K562 (cell line): ENCODE data around the gene PARD3. TPM values are rescaled to one million over a fixed set of nuclear protein-coding genes. Genes with fewer than 3 reads are reported as not detected.

ENCODE experiments used
- ATAC-seq: fragments of 200-7000 bp; cut with Tn5 transposase; 3 replicates; pipeline ENCODE4 v1.9.1; 2020; ENCODE audit warnings: moderate library complexity
- BruUV-seq: library from RNA; stranded (reverse); fragments of 400-500 nt; replicated peaks from 2 replicates; lab custom pipeline; 2021; lab: Mats Ljungman, UMichigan
- CTCF ChIA-PET: fragments of 300-600 bp; formaldehyde crosslinking; extraction: SDS; loops from one replicate; lab custom pipeline; 2021; ENCODE audit warnings: low intra/inter-chr PET ratio; lab: Yijun Ruan, JAX
- POLR2A ChIA-PET: fragments of 300-600, 350-650 bp; sonication (Branson Sonifier 250); formaldehyde crosslinking; extraction: SDS; loops from one replicate; lab custom pipeline; 2021; ENCODE audit warnings: antibody characterized with exemption, inconsistent platforms; lab: Yijun Ruan, JAX
- DNase-seq, 4 experiments: peaks; one replicate each; pipeline versions ENCODE4 v3.0.0 to v3.0.0-alpha.2; 2011 to 2018; ENCODE audit warnings: low spot score in 3 of 4, mixed read lengths in 3 of 4; ENCODE audit errors: extremely low read depth in 1 of 4
- FAIRE-seq: peaks from 2 replicates; lab custom pipeline; 2011; peaks lifted over from hg19 to GRCh38; lab: Jason Lieb, UNC
- H2AFZ ChIP-seq: 2 replicates; pipeline ENCODE4 v1.6.0; 2011; ENCODE audit warnings: low read depth, low read length, control low read depth, inconsistent platforms
- H3K27ac ChIP-seq: fragments of 200-600 bp; 3 replicates; pipeline ENCODE4 v1.8.0; 2011; ENCODE audit warnings: low read depth, mild to moderate bottlenecking, control low read depth, inconsistent platforms, low read length, moderate library complexity, mixed read lengths; ENCODE audit errors: extremely low read depth
- H3K27me3 ChIP-seq, 2 experiments: fragments of 300-600 bp in 1 of 2; 2 replicates in 1 of 2; 3 replicates in 1 of 2; pipeline versions ENCODE4 v1.6.0 to v1.8.0; 2011; ENCODE audit warnings: inconsistent platforms in 2 of 2, low read length in 2 of 2, mild to moderate bottlenecking in 1 of 2, mixed read lengths in 1 of 2, moderate library complexity in 1 of 2; ENCODE audit not compliant: control insufficient read depth in 2 of 2, insufficient read depth in 2 of 2
- H3K36me3 ChIP-seq: fragments of 300-600 bp; 3 replicates; pipeline ENCODE4 v1.8.0; 2011; ENCODE audit warnings: mild to moderate bottlenecking, low read length, inconsistent platforms; ENCODE audit not compliant: control insufficient read depth, insufficient read depth
- H3K4me1 ChIP-seq, 2 experiments: fragments of 200-600 bp in 1 of 2; replicated peaks in 1 of 2; 2 replicates in 1 of 2; 3 replicates in 1 of 2; pipeline versions ENCODE4 v1.5.1 to v1.8.0; 2011; ENCODE audit warnings: inconsistent platforms in 2 of 2, low read length in 2 of 2, mild to moderate bottlenecking in 1 of 2, mixed read lengths in 1 of 2, moderate library complexity in 1 of 2; ENCODE audit not compliant: control insufficient read depth in 2 of 2, insufficient read depth in 2 of 2
- H3K4me2 ChIP-seq: 2 replicates; pipeline ENCODE4 v1.6.1; 2011; ENCODE audit warnings: low read length, control low read depth, inconsistent platforms, mixed read lengths; ENCODE audit not compliant: insufficient read depth
- H3K4me3 ChIP-seq: fragments of 200-600 bp; sonication (generic), shearing (Covaris generic); 2 replicates; pipeline ENCODE4 v1.5.1; 2016; ENCODE audit warnings: control low read depth, inconsistent platforms
- H3K79me2 ChIP-seq: fragments of 200-600 bp; 3 replicates; pipeline ENCODE4 v1.8.0; 2011; ENCODE audit warnings: low read length, inconsistent platforms; ENCODE audit not compliant: control insufficient read depth, insufficient read depth
- H3K9ac ChIP-seq, 2 experiments: 2 replicates each; pipeline versions ENCODE4 v1.6.0 to v1.6.1; 2011; ENCODE audit warnings: low read depth in 2 of 2, low read length in 2 of 2, control low read depth in 1 of 2, inconsistent platforms in 1 of 2, mild to moderate bottlenecking in 1 of 2, mixed read lengths in 1 of 2; ENCODE audit not compliant: insufficient read depth in 1 of 2
- H3K9me1 ChIP-seq: one replicate; pipeline ENCODE4 v1.6.0; 2011; ENCODE audit warnings: inconsistent platforms, mild to moderate bottlenecking, low read length, moderate library complexity; ENCODE audit not compliant: control insufficient read depth, insufficient read depth
- H3K9me3 ChIP-seq: replicated peaks from 2 replicates; pipeline ENCODE4 v1.5.1; 2011; ENCODE audit warnings: low read depth, low read length, inconsistent platforms; ENCODE audit not compliant: control insufficient read depth, insufficient read depth
- H4K20me1 ChIP-seq: replicated peaks from 2 replicates; pipeline ENCODE4 v1.6.1; 2011; ENCODE audit warnings: low read length, inconsistent platforms, mixed read lengths; ENCODE audit not compliant: control insufficient read depth, insufficient read depth
- EP400 ChIP-seq: fragments of 450-650 bp; IDR thresholded peaks from 2 replicates; pipeline ENCODE4 v1.6.1; 2017; ENCODE audit warnings: antibody characterized with exemption, mild to moderate bottlenecking, moderate library complexity
- FOXJ3 ChIP-seq: sonication (generic); formaldehyde crosslinking; IDR thresholded peaks from 2 replicates; pipeline ENCODE4 v1.4.0; 2020; ENCODE audit warnings: mild to moderate bottlenecking, missing genetic modification reagents
- GTF3C2 ChIP-seq: IDR thresholded peaks from 3 replicates; pipeline ENCODE4 v1.6.1; 2011; ENCODE audit warnings: borderline replicate concordance, mild to moderate bottlenecking, moderate library complexity; ENCODE audit not compliant: insufficient read length; ENCODE audit errors: extremely low read depth
- KLF10 ChIP-seq: fragments of 250-450 bp; sonication (Bioruptor Pico); IDR thresholded peaks from 2 replicates; pipeline ENCODE4 v1.6.1; 2021; ENCODE audit warnings: matching md5 sums
- MAFG ChIP-seq: fragments of 450-650 bp; conservative IDR thresholded peaks from 2 replicates; pipeline ENCODE4 v1.6.1; 2016; ENCODE audit warnings: missing genetic modification characterization, missing compliant biosample characterization
- MED1 ChIP-seq: sonication (generic); formaldehyde crosslinking; IDR thresholded peaks from 2 replicates; pipeline ENCODE4 v1.8.1; 2023; ENCODE audit warnings: missing genetic modification reagents, borderline replicate concordance
- RREB1 ChIP-seq: fragments of 250-450 bp; sonication (Bioruptor Pico); IDR thresholded peaks from 2 replicates; pipeline ENCODE4 v1.4.0; 2020
- SETDB1 ChIP-seq: IDR thresholded peaks from one replicate; pipeline ENCODE4 v1.6.1; 2012; ENCODE audit warnings: low read length, control low read depth, inconsistent platforms
- SLC30A9 ChIP-seq: fragments of 250-450 bp; sonication (Bioruptor Pico); IDR thresholded peaks from 2 replicates; pipeline ENCODE4 v1.8.0; 2022; ENCODE audit warnings: mild to moderate bottlenecking, moderate library complexity
- SMARCA5 ChIP-seq: fragments of 450-650 bp; IDR thresholded peaks from 2 replicates; pipeline ENCODE4 v1.6.1; 2016
- ZNF124 ChIP-seq: sonication (generic); formaldehyde crosslinking; IDR thresholded peaks from 2 replicates; pipeline ENCODE4 v1.8.1; 2022; ENCODE audit warnings: missing genetic modification reagents
- ZNF175 ChIP-seq: fragments of 200-800 bp; sonication (Bioruptor generic); IDR thresholded peaks from 2 replicates; pipeline ENCODE4 v1.6.1; 2016; ENCODE audit warnings: low read depth, mild to moderate bottlenecking, missing genetic modification characterization, missing compliant biosample characterization
- WGBS: fragments of 100-300 bp; shearing (Covaris generic); methylation state at CpG from one replicate; pipeline ENCODE4 v1.1.6; 2016; ENCODE audit warnings: low coverage, mixed read lengths; ENCODE audit not compliant: insufficient coverage; ENCODE audit errors: missing lambda C conversion rate; 5-methylcytosine and 5-hydroxymethylcytosine counted together
- in situ Hi-C: fragments of 300-500 bp; cut with MboI; formaldehyde crosslinking; loops from 4 replicates; pipeline ENCODE4 v1.15.0; 2018; ENCODE audit warnings: inconsistent platforms, mixed read lengths
- intact Hi-C: fragments of 100-400 bp; cut with micrococcal nuclease; formaldehyde crosslinking; loops from 2 replicates; pipeline ENCODE4 v1.14.2; 2022
- polyA plus RNA-seq, 8 experiments: library from polyadenylated mRNA; depleted of rRNA in 4 of 8; stranded (reverse) in 5 of 8; unstranded in 3 of 8; fragments of >200 nt; fragmentation: Nextera tagmentation in 2 of 8; fragmentation: Illumina TruSeq in 1 of 8; extraction: Ambion mirVana in 2 of 8; extraction: Trizol in 1 of 8; gene quantifications; 2 replicates each; pipeline versions ENCODE4 v1.2.1 to v1.2.3, GENCODE V29; 2011 to 2014; ENCODE audit warnings: inconsistent platforms in 1 of 8, missing spikeins in 1 of 8
- total RNA-seq, 7 experiments: library from RNA; depleted of rRNA in 6 of 7; stranded (reverse); fragments of >200 nt in 6 of 7; fragmentation: Illumina TruSeq in 2 of 7; extraction: Trizol in 2 of 7; gene quantifications; 2 replicates each; pipeline versions ENCODE4 v1.2.1 to v1.2.3, GENCODE V29; 2011 to 2021; ENCODE audit warnings: low replicate concordance in 1 of 7

Gene PARD3
- total and polyA plus RNA-seq, 9 of the 15 experiments (the other 6 are each of a cell fraction or from before 2014, with no cell fraction given): 2.7 to 11.7 (median 7.7) TPM

GRCh38 chr10:34748357-34748756 lies 66.7 kb downstream of the PARD3 start:
- ATAC-seq (no peak; the same call in 2 of the 3 replicates), FAIRE-seq (no peak), DNase-seq (no peak)
- ChIA-PET POLR2A (no interaction called here), CTCF (no interaction called here)
- TF ChIP-seq GTF3C2 (no peak), EP400 (no peak), KLF10 (CRISPR knock-in tag) (no peak), MAFG (no peak), FOXJ3 (CRISPR knock-in tag) (no peak), ZNF124 (CRISPR knock-in tag) (no peak), SETDB1 (no peak), RREB1 (no peak), MED1 (CRISPR knock-in tag) (no peak), ZNF175 (CRISPR knock-in tag) (no peak), SMARCA5 (no peak), SLC30A9 (CRISPR knock-in tag) (no peak)
- Histone ChIP-seq H3K79me2 (no peaks in the 10 kb centered on the region), H3K9me1 (no peaks in the 10 kb centered on the region), H4K20me1 (no peaks in the 10 kb centered on the region), H3K4me2 (no peak overlapping the region), H3K9me3 (no peaks in the 10 kb centered on the region), H3K27ac (no peak overlapping the region), H3K4me3 (no peak overlapping the region), H3K4me1 (peaks cover 0 to 5% of the 10 kb centered on the region in 2 experiments; a peak in 3 of 5 replicates), H2AFZ (no peak overlapping the region), H3K9ac (no peak overlapping the region), H3K36me3 (no peaks in the 10 kb centered on the region), H3K27me3 (no peaks in the 10 kb centered on the region)
- intact Hi-C loops: no loop called here
- in situ Hi-C loops: no loop called here
- WGBS: 43% methylated on average over 3 of the region's 6 CpGs
- BruUV-seq: no TSS peak
